WTC11 (cell line): ENCODE results near the gene OR51M1. TPM values are rescaled to one million over a fixed set of nuclear protein-coding genes. Genes with fewer than 3 reads are reported as not detected.

Experiments used
- ATAC-seq: fragments of 200-7000 bp; cut with Tn5 transposase; 2 replicates; pipeline ENCODE4 v1.10.0; 2021; ENCODE audit warnings: mild to moderate bottlenecking, moderate library complexity
- CTCF ChIA-PET: fragments of 300-600 bp; sonication (Branson Sonifier 250); formaldehyde crosslinking; loops from one replicate; lab custom pipeline; 2021; ENCODE audit warnings: antibody characterized with exemption; lab: Charles Lee
- POLR2A ChIA-PET: fragments of 350-600 bp; sonication (Branson Sonifier 250); formaldehyde crosslinking; loops from one replicate; lab custom pipeline; 2021; ENCODE audit warnings: antibody characterized with exemption; lab: Charles Lee
- DNase-seq: peaks from one replicate; pipeline ENCODE4 v3.0.0; 2021; ENCODE audit warnings: low spot score
- H3K27ac Mint-ChIP-seq: 2 replicates; pipeline ENCODE4 v1.8.0; 2021; ENCODE audit warnings: mixed read lengths
- H3K27me3 Mint-ChIP-seq: 2 replicates; pipeline ENCODE4 v1.8.0; 2021; ENCODE audit warnings: low read depth, mild to moderate bottlenecking, moderate library complexity, mixed read lengths
- H3K36me3 Mint-ChIP-seq: 2 replicates; pipeline ENCODE4 v1.8.0; 2021; ENCODE audit warnings: mixed read lengths
- H3K4me1 Mint-ChIP-seq: 2 replicates; pipeline ENCODE4 v1.8.0; 2022; ENCODE audit warnings: mixed read lengths
- H3K4me3 Mint-ChIP-seq: 2 replicates; pipeline ENCODE4 v1.8.0; 2021; ENCODE audit warnings: mild to moderate bottlenecking, moderate library complexity, mixed read lengths
- H3K9me3 Mint-ChIP-seq: 2 replicates; pipeline ENCODE4 v1.8.0; 2021; ENCODE audit warnings: mixed read lengths
- AR ChIP-seq: fragments of 250-450 bp; sonication (Bioruptor Pico); IDR thresholded peaks from 2 replicates; pipeline ENCODE4 v1.9.0; 2021; ENCODE audit warnings: mild to moderate bottlenecking
- CREB1 ChIP-seq: sonication (generic); formaldehyde crosslinking; IDR thresholded peaks from 2 replicates; pipeline ENCODE4 v1.8.0; 2023; ENCODE audit warnings: mild to moderate bottlenecking, missing genetic modification reagents
- CREM ChIP-seq: sonication (generic); formaldehyde crosslinking; IDR thresholded peaks from 2 replicates; pipeline ENCODE4 v1.8.1; 2022; ENCODE audit warnings: mild to moderate bottlenecking, missing genetic modification reagents, moderate library complexity
- E2F4 ChIP-seq: sonication (generic); formaldehyde crosslinking; IDR thresholded peaks from 2 replicates; pipeline ENCODE4 v1.8.1; 2022; ENCODE audit warnings: low read depth, mild to moderate bottlenecking, moderate library complexity, missing genetic modification reagents, borderline replicate concordance
- ELF4 ChIP-seq: sonication (generic); formaldehyde crosslinking; IDR thresholded peaks from 2 replicates; pipeline ENCODE4 v1.8.1; 2022; ENCODE audit warnings: low read depth, mild to moderate bottlenecking, moderate library complexity, missing genetic modification reagents
- EMX1 ChIP-seq: fragments of 250-450 bp; sonication (Bioruptor Pico); IDR thresholded peaks from 2 replicates; pipeline ENCODE4 v1.8.0; 2021; ENCODE audit warnings: mild to moderate bottlenecking
- HMGA2 ChIP-seq: fragments of 250-450 bp; sonication (Bioruptor Pico); IDR thresholded peaks from 2 replicates; pipeline ENCODE4 v1.4.0; 2021; ENCODE audit warnings: mild to moderate bottlenecking, moderate library complexity
- NR1H2 ChIP-seq: sonication (generic); formaldehyde crosslinking; IDR thresholded peaks from 2 replicates; pipeline ENCODE4 v1.9.0; 2021; ENCODE audit warnings: mild to moderate bottlenecking, moderate library complexity, missing genetic modification reagents
- NR3C1 ChIP-seq: sonication (generic); formaldehyde crosslinking; conservative IDR thresholded peaks from 2 replicates; pipeline ENCODE4 v1.8.1; 2023; ENCODE audit warnings: low read depth, mild to moderate bottlenecking, missing genetic modification reagents
- RELA ChIP-seq: sonication (generic); formaldehyde crosslinking; IDR thresholded peaks from 2 replicates; pipeline ENCODE4 v1.8.1; 2022; ENCODE audit warnings: missing genetic modification reagents, mild to moderate bottlenecking, borderline replicate concordance
- RORB ChIP-seq: fragments of 250-450 bp; sonication (Bioruptor Pico); IDR thresholded peaks from 2 replicates; pipeline ENCODE4 v1.9.0; 2021; ENCODE audit warnings: mild to moderate bottlenecking
- SMAD4 ChIP-seq: sonication (generic); formaldehyde crosslinking; IDR thresholded peaks from 2 replicates; pipeline ENCODE4 v1.8.0; 2022; ENCODE audit warnings: mild to moderate bottlenecking, missing genetic modification reagents
- SOX15 ChIP-seq: fragments of 250-450 bp; sonication (Bioruptor Pico); IDR thresholded peaks from 2 replicates; pipeline ENCODE4 v1.9.0; 2021; ENCODE audit warnings: mild to moderate bottlenecking
- TEAD1 ChIP-seq: sonication (generic); formaldehyde crosslinking; IDR thresholded peaks from 2 replicates; pipeline ENCODE4 v1.8.0; 2022; ENCODE audit warnings: mild to moderate bottlenecking, missing genetic modification reagents
- TP53 ChIP-seq: sonication (generic); formaldehyde crosslinking; IDR thresholded peaks from 2 replicates; pipeline ENCODE4 v1.8.1; 2023; ENCODE audit warnings: mild to moderate bottlenecking, missing genetic modification reagents
- ZNF425 ChIP-seq: fragments of 250-450 bp; sonication (Bioruptor Pico); conservative IDR thresholded peaks from 2 replicates; pipeline ENCODE4 v1.9.0; 2021; ENCODE audit warnings: mild to moderate bottlenecking
- total RNA-seq: library from RNA; stranded (reverse); gene quantifications from 3 replicates; pipeline ENCODE4 v1.2.3, GENCODE V29; 2021
- TF ChIP-seq, protein P1 (sequence below): sonication (generic); formaldehyde crosslinking; conservative IDR thresholded peaks from 2 replicates; pipeline ENCODE4 v1.8.1; 2023; ENCODE audit warnings: mild to moderate bottlenecking, low read depth, missing genetic modification reagents, moderate library complexity
- TF ChIP-seq, protein P2 (sequence below): sonication (generic); formaldehyde crosslinking; IDR thresholded peaks from 2 replicates; pipeline ENCODE4 v1.8.1; 2023; ENCODE audit warnings: mild to moderate bottlenecking, missing genetic modification reagents
- TF ChIP-seq, protein P3 (sequence below): fragments of 250-450 bp; sonication (Bioruptor Pico); IDR thresholded peaks from 2 replicates; pipeline ENCODE4 v2.1.2; 2022; ENCODE audit warnings: mild to moderate bottlenecking, moderate library complexity
- TF ChIP-seq, protein P4 (sequence below): sonication (generic); formaldehyde crosslinking; IDR thresholded peaks from 2 replicates; pipeline ENCODE4 v1.8.1; 2023; ENCODE audit warnings: mild to moderate bottlenecking, missing genetic modification reagents, moderate library complexity
- TF ChIP-seq, protein P5 (sequence below): sonication (generic); formaldehyde crosslinking; IDR thresholded peaks from 2 replicates; pipeline ENCODE4 v1.8.0; 2022; ENCODE audit warnings: mild to moderate bottlenecking, missing genetic modification reagents

Gene OR51M1
- total RNA-seq, 1 experiment from 2014 or later = not detected

GRCh38 chr11:5335170-5335569, 48.4 kb upstream of the OR51M1 start:
- TF ChIP-seq, protein P1, sequence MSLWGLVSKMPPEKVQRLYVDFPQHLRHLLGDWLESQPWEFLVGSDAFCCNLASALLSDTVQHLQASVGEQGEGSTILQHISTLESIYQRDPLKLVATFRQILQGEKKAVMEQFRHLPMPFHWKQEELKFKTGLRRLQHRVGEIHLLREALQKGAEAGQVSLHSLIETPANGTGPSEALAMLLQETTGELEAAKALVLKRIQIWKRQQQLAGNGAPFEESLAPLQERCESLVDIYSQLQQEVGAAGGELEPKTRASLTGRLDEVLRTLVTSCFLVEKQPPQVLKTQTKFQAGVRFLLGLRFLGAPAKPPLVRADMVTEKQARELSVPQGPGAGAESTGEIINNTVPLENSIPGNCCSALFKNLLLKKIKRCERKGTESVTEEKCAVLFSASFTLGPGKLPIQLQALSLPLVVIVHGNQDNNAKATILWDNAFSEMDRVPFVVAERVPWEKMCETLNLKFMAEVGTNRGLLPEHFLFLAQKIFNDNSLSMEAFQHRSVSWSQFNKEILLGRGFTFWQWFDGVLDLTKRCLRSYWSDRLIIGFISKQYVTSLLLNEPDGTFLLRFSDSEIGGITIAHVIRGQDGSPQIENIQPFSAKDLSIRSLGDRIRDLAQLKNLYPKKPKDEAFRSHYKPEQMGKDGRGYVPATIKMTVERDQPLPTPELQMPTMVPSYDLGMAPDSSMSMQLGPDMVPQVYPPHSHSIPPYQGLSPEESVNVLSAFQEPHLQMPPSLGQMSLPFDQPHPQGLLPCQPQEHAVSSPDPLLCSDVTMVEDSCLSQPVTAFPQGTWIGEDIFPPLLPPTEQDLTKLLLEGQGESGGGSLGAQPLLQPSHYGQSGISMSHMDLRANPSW = no peak
- TF ChIP-seq, protein P2, sequence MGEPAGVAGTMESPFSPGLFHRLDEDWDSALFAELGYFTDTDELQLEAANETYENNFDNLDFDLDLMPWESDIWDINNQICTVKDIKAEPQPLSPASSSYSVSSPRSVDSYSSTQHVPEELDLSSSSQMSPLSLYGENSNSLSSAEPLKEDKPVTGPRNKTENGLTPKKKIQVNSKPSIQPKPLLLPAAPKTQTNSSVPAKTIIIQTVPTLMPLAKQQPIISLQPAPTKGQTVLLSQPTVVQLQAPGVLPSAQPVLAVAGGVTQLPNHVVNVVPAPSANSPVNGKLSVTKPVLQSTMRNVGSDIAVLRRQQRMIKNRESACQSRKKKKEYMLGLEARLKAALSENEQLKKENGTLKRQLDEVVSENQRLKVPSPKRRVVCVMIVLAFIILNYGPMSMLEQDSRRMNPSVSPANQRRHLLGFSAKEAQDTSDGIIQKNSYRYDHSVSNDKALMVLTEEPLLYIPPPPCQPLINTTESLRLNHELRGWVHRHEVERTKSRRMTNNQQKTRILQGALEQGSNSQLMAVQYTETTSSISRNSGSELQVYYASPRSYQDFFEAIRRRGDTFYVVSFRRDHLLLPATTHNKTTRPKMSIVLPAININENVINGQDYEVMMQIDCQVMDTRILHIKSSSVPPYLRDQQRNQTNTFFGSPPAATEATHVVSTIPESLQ (CRISPR knock-in tag) = no peak
- no peak for TF ChIP-seq E2F4
- ChIA-PET POLR2A (no interaction called here), CTCF (interaction anchor here (0.6 kb wide), 2 partner anchors 349 to 579 kb away, joined by 3 read pairs; no protein-coding TSS in a partner anchor)
- ATAC-seq (no peak), DNase-seq (no peak)
- no peaks in the 10 kb centered on the region for H3K36me3 Mint-ChIP-seq
- H3K27me3 Mint-ChIP-seq = no peaks in the 10 kb centered on the region
- no peaks in the 10 kb centered on the region for H3K4me1 Mint-ChIP-seq
- H3K4me3 Mint-ChIP-seq = no peak overlapping the region
- H3K27ac Mint-ChIP-seq = no peak overlapping the region
- H3K9me3 Mint-ChIP-seq = peaks cover 6% of the 10 kb centered on the region; the same call in 1 of the 2 replicates

GRCh38 chr11:5336331-5336730, 47.3 kb upstream of the OR51M1 start:
- Mint-ChIP-seq H3K4me3 (no peak overlapping the region), H3K9me3 (no peaks in the 10 kb centered on the region), H3K27me3 (no peaks in the 10 kb centered on the region), H3K27ac (no peak overlapping the region), H3K4me1 (no peaks in the 10 kb centered on the region), H3K36me3 (no peaks in the 10 kb centered on the region)
- DNase-seq = no peak
- ChIA-PET CTCF (no interaction called here), POLR2A (no interaction called here)
- no peak for ATAC-seq
- TF ChIP-seq, protein P3, sequence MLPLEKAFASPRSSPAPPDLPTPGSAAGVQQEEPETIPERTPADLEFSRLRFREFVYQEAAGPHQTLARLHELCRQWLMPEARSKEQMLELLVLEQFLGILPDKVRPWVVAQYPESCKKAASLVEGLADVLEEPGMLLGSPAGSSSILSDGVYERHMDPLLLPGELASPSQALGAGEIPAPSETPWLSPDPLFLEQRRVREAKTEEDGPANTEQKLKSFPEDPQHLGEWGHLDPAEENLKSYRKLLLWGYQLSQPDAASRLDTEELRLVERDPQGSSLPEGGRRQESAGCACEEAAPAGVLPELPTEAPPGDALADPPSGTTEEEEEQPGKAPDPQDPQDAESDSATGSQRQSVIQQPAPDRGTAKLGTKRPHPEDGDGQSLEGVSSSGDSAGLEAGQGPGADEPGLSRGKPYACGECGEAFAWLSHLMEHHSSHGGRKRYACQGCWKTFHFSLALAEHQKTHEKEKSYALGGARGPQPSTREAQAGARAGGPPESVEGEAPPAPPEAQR (CRISPR knock-in tag) = no peak
- TF ChIP-seq CREB1 = no peak
- TF ChIP-seq ELF4 (CRISPR knock-in tag) = no peak
- no peak for TF ChIP-seq NR3C1 (CRISPR knock-in tag)
- no peak for TF ChIP-seq TP53 (CRISPR knock-in tag)
- TF ChIP-seq SMAD4 (CRISPR knock-in tag) = no peak
- TF ChIP-seq RORB (CRISPR knock-in tag) = no peak
- no peak for TF ChIP-seq CREM (CRISPR knock-in tag)
- TF ChIP-seq AR (CRISPR knock-in tag) = no peak
- no peak for TF ChIP-seq NR1H2 (CRISPR knock-in tag)
- TF ChIP-seq TEAD1 (CRISPR knock-in tag) = no peak
- no peak for TF ChIP-seq SOX15
- no peak for TF ChIP-seq RELA (CRISPR knock-in tag)
- TF ChIP-seq, protein P4, sequence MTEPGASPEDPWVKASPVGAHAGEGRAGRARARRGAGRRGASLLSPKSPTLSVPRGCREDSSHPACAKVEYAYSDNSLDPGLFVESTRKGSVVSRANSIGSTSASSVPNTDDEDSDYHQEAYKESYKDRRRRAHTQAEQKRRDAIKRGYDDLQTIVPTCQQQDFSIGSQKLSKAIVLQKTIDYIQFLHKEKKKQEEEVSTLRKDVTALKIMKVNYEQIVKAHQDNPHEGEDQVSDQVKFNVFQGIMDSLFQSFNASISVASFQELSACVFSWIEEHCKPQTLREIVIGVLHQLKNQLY (CRISPR knock-in tag) = no peak
- no peak for TF ChIP-seq HMGA2 (CRISPR knock-in tag)
- TF ChIP-seq EMX1 (CRISPR knock-in tag) = no peak
- no peak for TF ChIP-seq ZNF425 (CRISPR knock-in tag)
- TF ChIP-seq, protein P5, sequence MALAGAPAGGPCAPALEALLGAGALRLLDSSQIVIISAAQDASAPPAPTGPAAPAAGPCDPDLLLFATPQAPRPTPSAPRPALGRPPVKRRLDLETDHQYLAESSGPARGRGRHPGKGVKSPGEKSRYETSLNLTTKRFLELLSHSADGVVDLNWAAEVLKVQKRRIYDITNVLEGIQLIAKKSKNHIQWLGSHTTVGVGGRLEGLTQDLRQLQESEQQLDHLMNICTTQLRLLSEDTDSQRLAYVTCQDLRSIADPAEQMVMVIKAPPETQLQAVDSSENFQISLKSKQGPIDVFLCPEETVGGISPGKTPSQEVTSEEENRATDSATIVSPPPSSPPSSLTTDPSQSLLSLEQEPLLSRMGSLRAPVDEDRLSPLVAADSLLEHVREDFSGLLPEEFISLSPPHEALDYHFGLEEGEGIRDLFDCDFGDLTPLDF (CRISPR knock-in tag) = no peak
